HG03280 (cell line): ENCODE results near the gene TMEM243.
"Not testable (repeated sequence)": the region's sequence is repeated elsewhere in the genome, so short reads cannot be mapped to it uniquely, and the experiment has no call there.

Source experiments
- ATAC-seq: cut with Tn5 transposase; IDR thresholded peaks from one replicate; pipeline ENCODE4 v1.9.1; 2021; ENCODE audit warnings: mild to moderate bottlenecking, moderate library complexity; ENCODE audit not compliant: unreplicated experiment

The TMEM243 gene

GRCh38 chr7:87213252-87213651 is 6.3 kb downstream of the TMEM243 start:
- ATAC-seq: no peak

GRCh38 chr7:87212498-87212897 is 7.0 kb downstream of the TMEM243 start:
- ATAC-seq: no peak

DNA sequence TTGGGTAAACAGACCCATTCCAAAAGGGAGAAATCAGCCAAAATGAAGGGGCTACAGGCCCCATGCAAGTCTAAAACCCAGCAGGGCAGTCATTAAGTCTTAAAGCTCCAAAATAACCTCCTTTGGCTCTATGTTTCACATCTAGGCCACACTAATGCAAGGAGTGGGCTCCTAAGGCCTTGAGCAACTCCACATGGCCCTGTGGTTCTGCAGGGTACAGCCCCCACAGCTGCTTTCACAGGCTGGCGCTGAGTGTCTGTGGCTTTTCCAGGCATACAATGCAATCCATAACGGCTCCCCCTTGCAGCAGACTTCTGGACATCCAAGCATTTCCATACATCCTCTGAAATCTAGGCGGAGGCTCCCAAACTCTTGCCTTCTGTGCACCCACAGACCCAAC is 9.0 kb downstream of the TMEM243 start:
- ATAC-seq: no peak

DNA sequence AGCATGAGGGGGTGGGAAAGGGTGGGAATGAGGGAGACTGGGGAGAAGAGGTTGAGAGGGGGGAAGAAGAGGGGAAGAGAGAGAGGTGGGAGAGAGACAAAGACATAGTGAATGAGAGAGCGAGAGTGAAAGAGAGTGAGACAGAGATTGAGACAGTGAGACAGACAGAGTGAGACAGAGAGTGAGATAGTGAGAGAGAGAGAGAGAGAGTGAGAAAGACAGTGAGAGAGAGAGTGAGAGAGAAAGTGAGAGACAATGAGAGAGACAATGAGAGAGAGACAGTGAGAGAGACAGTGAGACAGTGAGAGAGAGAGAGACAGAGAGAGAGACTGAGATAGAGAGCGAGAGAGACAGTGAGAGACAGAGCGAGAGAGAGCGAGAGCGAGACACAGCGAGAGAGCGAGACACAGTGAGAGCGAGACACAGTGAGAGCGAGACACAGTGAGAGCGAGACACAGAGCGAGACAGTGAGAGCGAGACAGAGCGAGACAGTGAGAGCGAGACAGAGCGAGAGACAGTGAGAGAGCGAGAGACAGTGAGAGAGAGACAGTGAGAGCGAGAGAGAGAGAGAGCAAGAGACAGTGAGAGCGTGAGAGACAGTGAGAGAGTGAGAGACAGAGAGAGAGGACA is 10.1 kb downstream of the TMEM243 start:
- ATAC-seq: no peak

- ATAC-seq: no peak
Measured at GRCh38 chr7:87206361-87206760, 13.2 kb downstream of the TMEM243 start.

DNA sequence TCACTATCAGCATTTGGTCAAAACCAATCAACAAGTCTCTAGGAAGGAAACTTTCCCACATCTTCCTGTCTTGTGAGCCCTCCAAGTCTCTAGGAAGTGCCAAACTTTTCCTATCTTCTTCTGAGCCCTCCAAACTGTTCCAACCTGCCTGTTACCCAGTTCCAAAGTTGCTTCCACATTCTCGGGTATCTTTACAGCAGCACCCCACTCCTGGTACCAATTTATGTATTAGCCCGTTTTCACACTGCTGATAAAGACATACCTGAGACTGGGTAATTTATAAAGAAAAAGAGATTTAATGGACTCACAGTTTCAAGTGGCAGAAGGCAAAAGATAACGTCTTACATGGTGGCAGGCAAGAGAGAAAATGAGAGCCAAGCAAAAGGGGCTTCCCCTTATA is 13.8 kb downstream of the TMEM243 start:
- not testable (repeated sequence) for ATAC-seq

GRCh38 chr7:87204933-87205332 is 14.6 kb downstream of the TMEM243 start:
- ATAC-seq: no peak

DNA sequence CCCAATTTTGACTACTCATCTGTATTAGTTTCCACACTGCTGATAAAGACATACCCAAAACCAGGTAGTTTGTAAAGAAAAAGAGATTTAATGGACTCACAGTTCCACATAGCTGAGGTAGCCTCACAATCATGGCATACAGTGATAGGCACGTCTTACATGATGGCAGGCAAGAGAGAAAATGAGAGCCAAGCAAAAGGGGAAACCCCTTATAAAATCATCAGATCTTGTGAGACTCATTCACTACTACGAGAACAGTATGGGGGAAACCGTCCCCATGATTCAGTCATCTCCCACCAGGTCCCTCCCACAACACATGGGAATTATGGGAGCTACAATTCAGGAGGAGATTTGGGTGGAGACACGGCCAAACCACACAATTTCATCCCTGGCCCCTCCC is 15.6 kb downstream of the TMEM243 start:
- not testable (repeated sequence) for ATAC-seq

GRCh38 chr7:87202705-87203104 is 16.8 kb downstream of the TMEM243 start:
- no peak for ATAC-seq

GRCh38 chr7:87202208-87202607 is 17.3 kb downstream of the TMEM243 start:
- no peak for ATAC-seq

- no peak for ATAC-seq
Measured at GRCh38 chr7:87199700-87200450, 19.7 kb downstream of the TMEM243 start.

GRCh38 chr7:87199241-87199640 is 20.3 kb downstream of the TMEM243 start:
- no peak for ATAC-seq

- ATAC-seq: no peak
Measured at GRCh38 chr7:87193912-87194311, 25.6 kb downstream of the TMEM243 start.

DNA sequence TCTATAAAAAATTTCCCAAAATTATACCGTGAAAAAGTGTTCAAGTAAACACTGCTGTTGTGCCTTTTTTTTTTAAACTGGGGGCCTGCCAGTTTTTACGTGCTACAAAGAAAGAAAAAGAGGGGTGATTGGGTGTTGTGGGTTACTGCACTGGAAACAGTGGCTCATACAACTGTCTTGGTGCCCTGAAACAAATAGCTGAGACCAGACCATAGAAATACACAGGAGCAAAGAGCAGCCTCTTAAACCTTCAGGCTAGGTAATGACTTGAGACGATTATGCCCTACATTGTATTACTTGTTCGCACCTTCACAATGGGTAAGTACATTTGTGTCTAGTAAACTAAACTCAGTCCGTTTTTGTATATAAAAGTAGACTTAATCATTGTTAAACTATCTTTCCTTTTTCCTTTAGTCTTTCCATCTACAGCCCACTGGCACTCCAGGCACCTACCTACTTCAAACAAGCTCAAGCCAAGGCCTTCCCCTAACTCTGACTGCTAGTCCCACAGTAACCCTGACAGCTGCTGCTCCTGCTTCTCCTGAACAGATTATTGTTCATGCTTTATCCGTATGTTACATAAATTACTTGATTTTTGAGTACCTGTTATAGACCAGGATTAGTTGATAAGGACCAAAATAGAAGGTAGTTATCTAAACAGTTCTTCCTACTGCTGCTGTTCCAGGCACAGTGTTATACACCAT is 26.6 kb downstream of the TMEM243 start:
- ATAC-seq: no peak

DNA sequence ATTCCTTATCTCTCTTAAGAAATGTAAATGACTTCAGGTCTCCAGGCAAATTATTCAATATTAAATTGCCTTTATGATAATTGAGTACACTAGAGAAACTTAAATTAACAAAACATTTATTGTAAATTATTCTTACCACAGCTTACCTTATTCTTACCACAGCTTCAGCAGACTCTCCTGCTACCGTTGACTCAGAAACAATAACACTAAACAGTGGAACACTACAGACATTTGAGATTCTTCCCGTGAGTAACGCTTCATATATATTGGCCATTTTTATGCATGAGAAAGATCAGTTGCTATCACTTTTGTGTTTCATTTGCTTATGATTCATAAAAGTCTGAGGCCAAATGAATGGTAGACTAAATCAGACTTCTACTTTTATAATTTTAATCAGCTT is 28.7 kb downstream of the TMEM243 start:
- no peak for ATAC-seq

DNA sequence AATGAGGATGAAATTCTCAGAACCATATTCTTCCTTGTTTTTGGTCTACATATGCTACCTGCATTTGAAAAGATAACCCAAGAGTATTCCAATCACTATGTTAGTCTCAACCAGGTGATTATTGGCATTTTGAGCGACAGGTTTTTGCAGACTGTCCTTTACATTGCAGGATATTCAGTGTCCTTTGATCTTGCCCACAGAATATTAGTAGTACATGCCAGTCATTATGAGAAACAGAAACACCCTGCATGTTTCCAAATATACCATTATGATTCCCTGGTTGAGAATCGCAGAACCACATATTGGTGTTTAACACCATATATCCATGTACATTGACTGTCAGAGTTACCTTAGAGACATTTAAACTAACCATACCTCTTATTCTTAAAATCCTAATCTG is 30.6 kb downstream of the TMEM243 start:
- no peak for ATAC-seq

GRCh38 chr7:87187120-87187519 is 32.4 kb downstream of the TMEM243 start:
- no peak for ATAC-seq

GRCh38 chr7:87179180-87179579 is 40.4 kb downstream of the TMEM243 start:
- ATAC-seq: no peak

- no peak for ATAC-seq
Measured at GRCh38 chr7:87178320-87178719, 41.2 kb downstream of the TMEM243 start.

- no peak for ATAC-seq
Measured at GRCh38 chr7:87173471-87173870, 46.1 kb downstream of the TMEM243 start.

DNA sequence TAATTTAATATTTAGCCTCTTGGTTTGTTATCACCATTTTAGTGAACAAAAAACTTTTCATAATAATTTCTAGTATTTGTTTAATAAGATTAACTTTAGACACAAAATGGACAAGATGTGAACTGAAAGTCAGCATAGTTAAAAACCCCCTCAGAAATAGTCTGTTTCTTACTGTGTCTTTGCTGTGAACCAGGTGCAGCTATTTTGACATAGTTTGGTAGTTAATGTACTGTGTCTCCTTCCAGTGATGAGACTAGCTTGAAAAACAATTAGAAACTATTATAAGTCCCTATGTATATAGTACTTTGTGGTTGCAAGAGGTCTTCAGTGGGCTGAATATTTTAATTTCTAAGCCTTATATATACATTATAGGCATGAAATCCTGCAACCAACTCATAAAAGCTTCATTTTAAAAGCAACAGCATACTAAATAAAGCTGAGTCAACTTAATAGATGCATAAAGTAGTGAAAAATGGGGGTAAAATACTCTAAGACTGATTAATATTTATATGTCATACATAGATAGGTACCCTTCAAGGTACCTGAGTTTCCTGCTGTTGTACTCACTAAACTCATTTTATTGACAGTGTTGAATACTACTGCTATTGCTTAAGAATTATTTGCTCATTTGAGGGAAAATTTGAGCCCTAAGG is 48.1 kb downstream of the TMEM243 start:
- no peak for ATAC-seq

DNA sequence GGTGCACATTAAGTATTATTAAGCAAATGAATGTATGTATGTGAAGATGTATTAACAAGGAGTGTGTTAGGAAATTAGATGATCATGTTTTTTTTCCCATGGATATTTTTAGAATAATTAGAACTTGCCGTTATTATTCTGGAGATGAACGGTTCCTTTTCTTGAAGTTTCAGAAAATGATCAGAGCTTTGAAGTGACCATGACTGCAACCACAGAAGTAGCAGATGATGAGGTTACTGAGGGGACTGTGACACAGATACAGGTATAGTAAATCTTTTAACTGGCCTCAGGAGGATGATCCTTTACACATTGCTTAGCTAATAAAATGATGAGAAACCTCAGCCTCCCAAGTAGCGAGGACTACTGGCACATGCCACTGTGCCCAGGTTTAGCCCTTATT is 48.7 kb downstream of the TMEM243 start:
- no peak for ATAC-seq
